Stimulated activated CD4-positive, alpha-beta T cell treated with anti-CD3 and anti-CD28 coated beads, Interleukin-15, amount 100 ng/mL, for 1 hour (primary cell): ENCODE data around the gene KRTAP1-4.
"Not testable (repeated sequence)": the region's sequence is repeated elsewhere in the genome, so short reads cannot be mapped to it uniquely, and the experiment has no call there.

Source experiments
- DNase-seq, 2 donors: peaks; one replicate each; pipeline ENCODE4 v3.0.0-alpha.2; 2020; ENCODE audit warnings: low read depth in 1 of 2, low spot score in 1 of 2

Gene KRTAP1-4

GRCh38 chr17:41008811-41009210 lies 21.2 kb downstream of the KRTAP1-4 start, which contains the start of gene KRTAP3-1:
TSS of gene KRTAP3-1 (minus strand) at chr17:41009128. CDS start at chr17:41009074, 54 bp downstream.
- no peak for DNase-seq

- no peak for DNase-seq
These were observed 25.6 kb downstream of the KRTAP1-4 start for GRCh38 chr17:41004397-41004796.

DNA sequence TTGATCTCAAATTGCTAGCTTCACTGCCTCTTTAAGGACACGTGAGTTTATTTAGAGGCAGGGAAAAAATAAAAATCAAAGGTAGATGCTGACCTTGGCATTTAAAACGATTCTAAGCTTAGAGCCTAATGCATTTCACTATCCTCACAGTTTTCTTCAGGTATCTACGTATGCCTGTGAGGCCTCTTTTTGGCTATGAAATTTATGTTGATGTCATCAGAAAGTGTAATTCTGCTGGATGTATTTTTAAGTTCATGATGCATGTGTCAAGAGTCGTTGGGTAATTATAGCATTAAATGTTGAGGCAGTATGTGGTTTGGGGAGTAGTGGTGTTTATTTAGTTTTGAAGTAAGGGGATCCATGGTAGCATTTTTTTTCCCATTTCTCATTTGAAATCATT lies 26.1 kb downstream of the KRTAP1-4 start:
- DNase-seq = no peak

DNA sequence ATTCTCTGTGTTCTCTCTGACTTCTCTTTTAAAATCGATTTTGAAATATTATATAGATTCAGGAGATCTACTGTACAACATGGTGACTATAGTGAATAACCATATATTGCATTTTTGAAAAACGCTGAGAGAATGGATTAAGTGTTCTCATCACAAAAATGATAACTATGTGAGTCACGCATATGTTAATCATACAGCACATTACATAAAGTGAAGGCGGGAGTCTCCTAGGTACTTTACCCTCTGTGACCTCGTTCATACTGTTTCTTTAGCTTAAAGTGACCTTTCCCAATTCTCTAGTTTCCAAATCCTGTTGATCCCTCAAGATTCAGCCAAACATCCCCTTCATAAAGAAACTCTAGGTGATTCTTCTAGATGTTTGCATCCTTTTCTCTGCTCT lies 27.2 kb downstream of the KRTAP1-4 start:
- no peak for DNase-seq

GRCh38 chr17:41001795-41002194 lies 28.2 kb downstream of the KRTAP1-4 start:
- no peak for DNase-seq

- not testable (repeated sequence) for DNase-seq
These were observed 30.4 kb downstream of the KRTAP1-4 start, which contains the start of gene KRTAP3-2 for GRCh38 chr17:40999563-40999962. TSS of gene KRTAP3-2 (minus strand) at chr17:40999906. CDS start at chr17:40999853, 53 bp downstream.

DNA sequence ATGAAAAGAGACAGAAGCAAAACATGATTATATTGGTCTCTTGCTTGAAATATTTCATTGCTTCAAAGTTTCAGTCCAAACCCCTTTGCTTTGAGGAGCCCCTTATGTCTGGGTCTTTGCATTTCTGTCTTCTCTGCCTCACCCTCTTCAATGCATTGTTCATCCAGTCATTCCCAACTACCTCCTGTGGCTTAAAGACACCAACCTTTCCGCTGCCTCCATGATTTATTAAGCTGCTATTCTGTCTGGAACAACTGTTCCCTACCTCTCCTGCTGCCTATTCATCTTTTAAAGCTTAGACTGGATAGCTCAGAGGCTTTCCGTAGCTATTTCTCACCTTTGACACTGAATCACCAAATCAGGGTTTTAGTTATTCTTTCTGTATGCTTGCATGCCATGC lies 32.6 kb downstream of the KRTAP1-4 start:
- DNase-seq = no peak

- no peak for DNase-seq
These were observed 33.2 kb downstream of the KRTAP1-4 start for GRCh38 chr17:40996829-40997228.

GRCh38 chr17:40995116-40995515 lies 34.9 kb downstream of the KRTAP1-4 start:
- DNase-seq = no peak

GRCh38 chr17:40993839-40994238 lies 36.2 kb downstream of the KRTAP1-4 start, which contains the start of gene KRTAP3-3:
TSS of gene KRTAP3-3 (minus strand) at chr17:40994164. CDS start at chr17:40994097, 67 bp downstream.
- no peak for DNase-seq

GRCh38 chr17:40993084-40993483 lies 36.9 kb downstream of the KRTAP1-4 start:
- no peak for DNase-seq

GRCh38 chr17:40992666-40993065 lies 37.3 kb downstream of the KRTAP1-4 start:
- DNase-seq = no peak

GRCh38 chr17:40986920-40987319 lies 43.1 kb downstream of the KRTAP1-4 start:
- no peak for DNase-seq

DNA sequence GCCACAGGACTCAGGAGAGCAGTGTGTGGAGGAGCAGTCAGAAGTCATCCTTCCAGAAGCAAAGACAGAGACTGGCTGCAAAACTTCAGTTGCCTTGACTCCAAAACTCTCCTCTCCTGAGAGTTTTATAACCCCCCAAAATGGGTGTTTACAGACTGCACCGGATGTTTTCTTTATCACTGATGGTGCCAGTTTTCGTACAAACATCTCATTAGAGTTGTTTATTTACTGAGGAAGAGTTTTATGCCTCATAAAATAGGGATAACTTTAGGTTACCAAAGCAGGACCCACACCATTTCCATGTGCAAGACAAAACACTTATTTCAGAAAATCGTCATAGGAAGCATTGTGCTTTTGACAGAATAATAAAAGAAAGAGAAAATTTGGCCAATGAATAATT lies 45.8 kb downstream of the KRTAP1-4 start, which contains the start of gene KRT40:
KRT40 (minus strand) TSS at position 101 of the 400 bp plus-strand sequence; CDS start at position 48, 53 bp downstream.
- no peak for DNase-seq

DNA sequence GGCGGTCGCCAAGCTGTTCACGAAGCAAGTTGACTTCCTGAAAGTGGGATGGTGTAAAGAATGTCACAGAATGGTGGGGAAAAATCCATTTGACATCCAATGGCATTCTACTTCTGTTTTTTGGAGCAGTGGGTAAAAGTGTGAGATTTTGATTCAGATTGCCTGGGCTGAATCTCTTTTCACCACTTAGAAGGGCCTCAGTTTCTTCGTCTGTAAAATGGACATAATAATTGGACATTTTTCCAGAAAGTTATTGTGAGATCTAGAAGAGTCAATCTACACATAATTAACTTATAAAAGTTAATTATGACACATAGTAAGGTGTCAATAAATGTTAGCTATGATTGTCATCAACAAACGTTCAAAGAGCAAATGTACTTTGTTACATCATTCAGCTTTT lies 48.9 kb downstream of the KRTAP1-4 start:
- no peak for DNase-seq

DNA sequence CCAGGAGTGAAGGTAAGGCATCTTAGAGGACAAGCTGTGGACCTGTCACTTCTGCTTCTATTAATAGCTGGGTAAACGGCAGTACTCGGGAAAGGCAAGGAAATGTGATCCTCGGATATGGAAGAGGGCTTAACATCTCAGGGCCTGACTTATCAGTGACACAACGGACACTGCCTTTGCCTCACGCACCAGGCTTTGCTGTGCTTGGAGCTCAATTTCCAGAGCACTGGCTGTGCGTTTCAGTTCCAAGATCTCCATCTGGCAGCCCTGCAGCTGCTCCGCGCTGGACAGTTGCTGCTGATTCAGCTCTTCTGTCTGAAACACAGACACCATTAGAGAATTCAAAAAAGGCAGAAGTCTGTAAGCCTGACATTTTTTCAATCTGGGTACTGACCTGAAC lies 49.4 kb downstream of the KRTAP1-4 start:
- no peak for DNase-seq

DNA sequence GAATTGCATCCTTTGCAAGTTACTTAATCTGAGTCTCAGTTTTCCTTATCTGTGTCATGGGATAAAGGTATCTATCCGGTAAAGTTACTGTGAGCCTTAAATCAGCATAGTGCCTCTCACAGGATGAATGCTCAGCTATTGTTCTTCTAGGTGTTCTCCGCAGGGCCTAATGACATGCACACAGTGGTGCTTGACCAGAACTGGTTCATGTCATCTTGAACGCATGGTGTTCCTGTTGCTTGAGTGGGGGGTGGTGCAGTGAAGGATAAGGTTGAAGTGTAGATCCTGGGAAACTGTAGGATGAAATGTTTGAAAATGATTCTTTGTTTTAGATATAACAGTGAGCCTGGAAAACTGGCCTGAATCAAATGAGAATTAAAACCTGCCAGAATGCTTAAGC lies 49.9 kb downstream of the KRTAP1-4 start:
- DNase-seq = no peak
